MM.1S (cell line): ENCODE data around the gene NBAS.

ENCODE experiments used
- CTCF ChIP-seq: fragments of 300-600 bp; sonication (generic); IDR thresholded peaks from 2 replicates; pipeline ENCODE4 v1.5.1; 2016; ENCODE audit warnings: antibody characterized with exemption, low read length, mixed read lengths
- EZH2 ChIP-seq: fragments of 300-600 bp; sonication (generic); optimal IDR thresholded peaks from 2 replicates; pipeline ENCODE3; 2017; ENCODE audit warnings: low read depth, mild to moderate bottlenecking, antibody characterized with exemption, low read length, mixed read lengths
- EZH2phosphoT487 ChIP-seq: fragments of 300-600 bp; sonication (generic); IDR thresholded peaks from 2 replicates; pipeline ENCODE4 v1.6.1; 2018; ENCODE audit warnings: antibody characterized with exemption, low read length

GRCh38 chr2:15595342-15595905 lies 34.3 kb upstream of the NBAS start:
- TF ChIP-seq CTCF (no peak), EZH2 (no peak), EZH2phosphoT487 (no peak)
